GM18520 (cell line): ENCODE data around the gene CIDEA.

Experiments used
- ATAC-seq: cut with Tn5 transposase; IDR thresholded peaks from one replicate; pipeline ENCODE4 v1.9.1; 2021; ENCODE audit not compliant: unreplicated experiment

The CIDEA gene

DNA sequence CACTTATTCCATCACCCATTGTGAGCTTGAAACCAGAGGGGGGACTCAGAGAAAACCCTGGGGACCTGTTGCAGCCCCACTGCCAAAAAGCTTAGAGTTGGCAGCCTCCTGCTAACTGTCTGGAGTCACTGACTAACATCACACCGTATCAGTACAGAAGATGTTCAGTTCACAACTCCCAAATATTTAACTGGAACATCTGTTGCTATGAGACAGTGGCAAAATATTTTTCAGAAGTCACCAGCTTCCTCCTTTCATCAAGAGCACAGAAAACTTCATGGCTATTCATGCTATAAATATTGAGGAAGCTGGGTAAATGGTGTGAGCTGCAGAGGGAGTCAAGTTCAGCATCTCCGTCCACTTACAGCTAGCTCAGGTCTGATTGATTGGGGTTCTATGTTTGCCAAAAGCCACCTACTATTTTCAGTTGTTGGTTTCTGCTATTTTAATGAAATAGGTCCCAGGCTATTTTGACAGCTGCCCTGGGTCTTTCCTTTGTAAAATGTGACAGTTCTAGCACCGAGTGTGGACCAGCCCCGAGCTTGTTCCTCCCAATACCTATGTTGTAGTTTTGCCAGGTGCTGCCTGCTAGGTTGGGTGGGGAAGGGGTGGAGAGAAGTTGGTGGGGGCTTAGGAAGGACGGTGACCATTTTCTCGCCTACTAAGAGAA lies 63.6 kb downstream of the CIDEA start:
- no peak for ATAC-seq

DNA sequence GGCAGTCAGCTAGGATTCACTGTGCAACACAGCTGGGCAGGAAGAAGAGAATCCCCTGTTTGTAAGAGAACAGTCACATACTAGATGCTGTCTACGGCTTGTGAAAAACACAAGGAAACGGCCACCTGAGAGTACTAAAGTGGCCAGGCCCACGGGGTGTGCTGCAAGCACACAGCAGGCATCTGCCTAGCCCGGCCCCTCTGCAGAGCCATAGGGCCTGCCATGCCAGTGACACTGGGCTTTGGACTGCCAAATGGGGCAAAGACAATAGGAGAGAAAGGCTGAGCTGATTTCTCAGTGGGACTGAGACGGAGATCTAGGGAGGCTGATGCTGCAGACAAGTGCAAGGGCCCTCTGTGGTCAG lies 64.2 kb downstream of the CIDEA start:
- ATAC-seq, result no peak

DNA sequence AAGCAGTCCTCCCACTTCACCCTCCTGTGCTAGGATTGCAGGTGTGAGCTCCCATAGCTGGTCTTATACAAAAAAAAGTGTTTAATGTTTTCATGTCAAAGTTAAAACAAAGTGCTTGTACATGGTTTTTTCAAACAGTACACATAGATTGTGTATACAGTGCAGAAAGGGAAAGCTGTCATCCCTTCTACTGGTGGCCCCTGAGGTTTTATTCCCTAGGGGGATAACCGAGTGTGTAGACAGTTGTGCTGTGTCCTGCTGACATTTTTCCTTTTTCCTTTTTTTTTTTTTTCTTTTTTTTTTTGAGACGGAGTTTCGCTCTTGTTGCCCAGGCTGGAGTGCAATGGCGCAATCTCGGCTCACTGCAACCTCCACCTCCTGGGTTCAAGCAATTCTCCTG lies 64.7 kb downstream of the CIDEA start:
- no peak for ATAC-seq

DNA sequence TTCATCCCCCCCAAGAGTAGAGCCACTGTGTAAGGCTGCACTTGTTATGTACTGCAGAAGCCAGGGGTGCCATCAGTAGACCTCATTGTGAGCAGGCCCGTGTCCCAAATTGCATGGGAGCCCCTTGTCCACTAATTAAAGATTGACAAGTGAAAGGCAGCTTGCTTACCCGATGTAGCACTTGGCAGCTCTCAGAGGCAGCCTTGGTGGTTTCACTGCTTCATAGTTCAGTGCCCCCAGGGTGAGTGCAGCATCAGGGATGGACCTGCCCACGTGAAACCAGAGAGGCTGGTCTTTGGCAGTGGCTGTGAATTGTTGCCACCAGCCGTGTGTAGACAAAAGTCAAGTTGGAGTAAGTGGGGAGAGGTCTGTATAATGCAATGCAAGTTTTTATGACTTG lies 67.2 kb downstream of the CIDEA start:
- ATAC-seq, result peak; percentile 71

DNA sequence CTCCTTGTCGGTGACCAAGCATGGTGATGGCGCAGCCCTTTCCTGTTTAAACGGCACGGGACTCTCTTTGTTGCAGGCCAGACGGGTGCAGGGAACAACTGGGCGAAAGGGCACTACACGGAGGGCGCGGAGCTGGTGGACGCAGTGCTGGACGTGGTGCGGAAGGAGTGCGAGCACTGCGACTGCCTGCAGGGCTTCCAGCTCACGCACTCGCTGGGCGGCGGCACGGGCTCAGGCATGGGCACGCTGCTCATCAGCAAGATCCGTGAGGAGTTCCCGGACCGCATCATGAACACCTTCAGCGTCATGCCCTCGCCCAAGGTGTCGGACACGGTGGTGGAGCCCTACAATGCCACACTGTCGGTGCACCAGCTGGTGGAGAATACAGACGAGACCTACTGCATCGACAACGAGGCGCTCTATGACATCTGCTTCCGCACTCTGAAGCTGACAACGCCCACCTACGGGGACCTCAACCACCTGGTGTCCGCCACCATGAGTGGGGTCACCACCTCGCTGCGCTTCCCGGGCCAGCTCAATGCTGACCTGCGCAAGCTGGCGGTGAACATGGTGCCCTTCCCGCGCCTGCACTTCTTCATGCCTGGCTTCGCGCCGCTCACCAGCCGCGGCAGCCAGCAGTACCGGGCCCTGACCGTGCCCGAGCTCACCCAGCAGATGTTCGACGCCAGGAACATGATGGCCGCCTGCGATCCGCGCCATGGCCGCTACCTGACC lies 71.0 kb downstream of the CIDEA start:
- no peak for ATAC-seq

DNA sequence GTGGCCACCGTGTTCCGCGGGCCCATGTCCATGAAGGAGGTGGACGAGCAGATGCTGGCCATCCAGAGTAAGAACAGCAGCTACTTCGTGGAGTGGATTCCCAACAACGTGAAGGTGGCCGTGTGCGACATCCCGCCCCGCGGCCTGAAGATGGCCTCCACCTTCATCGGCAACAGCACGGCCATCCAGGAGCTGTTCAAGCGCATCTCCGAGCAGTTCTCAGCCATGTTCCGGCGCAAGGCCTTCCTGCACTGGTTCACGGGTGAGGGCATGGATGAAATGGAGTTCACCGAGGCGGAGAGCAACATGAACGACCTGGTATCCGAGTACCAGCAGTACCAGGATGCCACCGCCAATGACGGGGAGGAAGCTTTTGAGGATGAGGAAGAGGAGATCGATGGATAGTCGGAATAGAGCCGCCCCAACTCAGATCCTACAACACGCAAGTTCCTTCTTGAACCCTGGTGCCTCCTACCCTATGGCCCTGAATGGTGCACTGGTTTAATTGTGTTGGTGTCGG lies 71.6 kb downstream of the CIDEA start:
- no peak for ATAC-seq

DNA sequence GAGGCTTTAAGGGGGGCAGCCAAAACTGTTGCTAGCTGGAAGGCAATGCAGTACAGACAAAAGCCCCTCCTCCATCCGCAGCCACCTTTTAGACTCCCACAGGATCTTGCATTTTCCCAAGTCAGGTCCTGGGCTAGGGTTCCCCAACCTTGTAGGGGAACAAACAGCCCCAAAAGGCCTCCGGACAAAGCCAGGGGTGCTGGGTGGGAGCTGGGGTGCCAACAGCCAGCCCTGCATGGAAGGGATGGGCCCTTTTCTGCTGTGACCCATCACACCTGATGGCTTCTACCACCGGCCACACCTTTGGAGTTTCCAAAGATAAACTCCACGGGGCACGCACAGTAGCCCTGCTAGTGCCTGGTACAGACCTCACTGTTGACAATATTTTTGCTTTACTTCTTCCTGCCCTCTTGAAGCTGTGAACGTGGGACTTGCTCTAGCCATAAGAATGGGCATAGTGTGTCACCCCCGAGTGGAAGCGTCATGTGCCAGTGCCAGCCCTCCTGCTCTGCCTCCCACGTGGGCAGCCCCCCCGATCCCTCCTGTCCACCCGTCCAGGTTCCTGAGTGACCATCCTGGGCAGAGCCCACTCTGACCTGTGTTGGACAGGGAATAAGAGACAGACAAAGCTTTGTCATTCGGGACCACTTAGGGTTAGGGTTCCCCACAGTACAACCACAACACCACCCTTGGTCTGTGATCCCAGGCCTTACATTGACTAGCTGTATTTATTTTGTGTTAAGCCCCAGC lies 72.7 kb downstream of the CIDEA start:
- no peak for ATAC-seq
